Thoracic aorta (tissue), 2 donors: Measurements from ENCODE around the gene PRAMEF25. TPM values are rescaled to one million over a fixed set of nuclear protein-coding genes. Genes with fewer than 3 reads are reported as not detected.
"Not testable (repeated sequence)": the region's sequence is repeated elsewhere in the genome, so short reads cannot be mapped to it uniquely, and the experiment has no call there.

Source experiments
- ATAC-seq: fragments of 150-250 bp; one replicate; pipeline ENCODE4 v1.8.0; 2017; ENCODE audit warnings: low read depth; ENCODE audit not compliant: insufficient number of reproducible peaks, low FRiP score
- DNase-seq: peaks from one replicate; pipeline ENCODE4 v3.0.0-alpha.2; 2020; ENCODE audit warnings: low spot score
- H3K27ac ChIP-seq, 2 donors: fragments of 200-600 bp; sonication (generic); 1 replicate in 1 of 2; 2 replicates in 1 of 2; pipeline ENCODE4 v1.5.1; 2016; ENCODE audit warnings: mild to moderate bottlenecking in 2 of 2, moderate library complexity in 2 of 2
- H3K27me3 ChIP-seq: fragments of 200-600 bp; sonication (generic); replicated peaks from 2 replicates; pipeline ENCODE4 v1.6.0; 2016; ENCODE audit warnings: mild to moderate bottlenecking; ENCODE audit not compliant: insufficient read depth
- H3K36me3 ChIP-seq: fragments of 200-600 bp; sonication (generic); one replicate; pipeline ENCODE4 v1.5.1; 2016
- H3K4me1 ChIP-seq, 2 donors: fragments of 200-600 bp; sonication (generic); 1 replicate in 1 of 2; 2 replicates in 1 of 2; pipeline versions ENCODE4 v1.5.1 to v1.6.0; 2016; ENCODE audit warnings: low read depth in 2 of 2, mild to moderate bottlenecking in 1 of 2; ENCODE audit not compliant: control insufficient read depth in 1 of 2
- H3K4me3 ChIP-seq: fragments of 200-600 bp; sonication (generic); 2 replicates; pipeline ENCODE4 v1.5.1; 2016; ENCODE audit warnings: mild to moderate bottlenecking
- H3K9me3 ChIP-seq: fragments of 200-600 bp; sonication (generic); 2 replicates; pipeline ENCODE4 v1.5.1; 2016
- total RNA-seq, 2 donors: library from RNA; depleted of rRNA; stranded (reverse); fragments of >200 nt; gene quantifications; one replicate each; pipeline versions ENCODE4 v1.1.0 to v1.2.3, GENCODE V29; 2016

Gene PRAMEF25
- not detected for total RNA-seq

DNA sequence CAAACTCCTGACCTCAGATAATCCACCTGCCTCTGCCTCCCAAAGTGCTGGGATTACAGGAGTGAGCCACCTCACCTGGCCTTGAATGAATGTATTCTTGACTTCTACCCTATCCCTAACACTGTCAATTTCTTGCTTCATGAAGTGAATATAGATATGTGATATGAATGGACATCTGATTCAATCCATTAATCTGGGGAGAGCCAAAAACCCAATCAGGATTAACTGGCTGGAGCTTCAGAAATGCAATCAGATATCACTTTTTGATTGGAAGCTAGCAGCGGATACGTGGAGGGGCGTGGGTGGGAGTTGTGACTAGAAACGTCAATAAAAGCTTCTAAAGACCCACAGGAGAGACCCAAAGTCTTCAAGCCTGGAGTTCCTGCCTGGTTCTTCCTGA lies at the start of gene PRAMEF25:
Gene PRAMEF25 (plus strand): TSS at position 301 of the 400 bp plus-strand sequence. CDS start 2,920 bp downstream, outside the sequence.
- not testable (repeated sequence) for DNase-seq, H3K36me3 ChIP-seq, H3K9me3 ChIP-seq, H3K27me3 ChIP-seq, H3K4me1 ChIP-seq, ATAC-seq, H3K27ac ChIP-seq, H3K4me3 ChIP-seq

- not testable (repeated sequence) for H3K4me3 ChIP-seq, H3K27me3 ChIP-seq, ATAC-seq, H3K27ac ChIP-seq, H3K9me3 ChIP-seq, H3K36me3 ChIP-seq, H3K4me1 ChIP-seq, DNase-seq
These were observed 14.1 kb upstream of the PRAMEF25 start, which contains the start of gene PRAMEF27 for GRCh38 chr1:13056475-13056874. Gene PRAMEF27, minus strand, starts transcription at chr1:13056575. Its CDS starts 2,916 bp downstream, at chr1:13053659.

GRCh38 chr1:13116754-13117153 lies 46.2 kb downstream of the PRAMEF25 start, which contains the start of gene HNRNPCL2:
Gene HNRNPCL2, minus strand, starts transcription at chr1:13116854. Its CDS starts 454 bp downstream, at chr1:13116400.
- not testable (repeated sequence) for H3K27ac ChIP-seq, H3K9me3 ChIP-seq, H3K27me3 ChIP-seq, DNase-seq, H3K4me3 ChIP-seq, H3K36me3 ChIP-seq, ATAC-seq, H3K4me1 ChIP-seq

Other genes starting within 250 kb of the PRAMEF25 start
- gene PRAMEF11, start 239.4 kb upstream of the PRAMEF25 start, total RNA-seq, result not detected
- gene HNRNPCL1, start 222.1 kb upstream of the PRAMEF25 start, total RNA-seq, result not detected
- not detected for gene PRAMEF2, start 213.7 kb upstream of the PRAMEF25 start, total RNA-seq
- gene PRAMEF4, start 184.6 kb upstream of the PRAMEF25 start, total RNA-seq, result not detected
- not detected for gene PRAMEF10, start 172.5 kb upstream of the PRAMEF25 start, total RNA-seq
- not detected for gene PRAMEF7, start 154.2 kb upstream of the PRAMEF25 start, total RNA-seq
- gene PRAMEF6, start 123.2 kb upstream of the PRAMEF25 start, total RNA-seq, result not detected
- not detected for gene PRAMEF27, start 14.2 kb upstream of the PRAMEF25 start, total RNA-seq
- gene HNRNPCL3, start 10.0 kb upstream of the PRAMEF25 start, total RNA-seq, result not detected
- gene HNRNPCL2, start 46.1 kb downstream of the PRAMEF25 start, total RNA-seq, result not detected
- not detected for gene PRAMEF26, start 85.2 kb downstream of the PRAMEF25 start, total RNA-seq
- gene HNRNPCL4, start 94.9 kb downstream of the PRAMEF25 start, total RNA-seq, result not detected
- gene PRAMEF9, start 101.1 kb downstream of the PRAMEF25 start, total RNA-seq, result not detected
- gene PRAMEF13, start 130.6 kb downstream of the PRAMEF25 start, total RNA-seq, result not detected
- not detected for gene PRAMEF18, start 155.4 kb downstream of the PRAMEF25 start, total RNA-seq
- gene PRAMEF5, start 183.4 kb downstream of the PRAMEF25 start, total RNA-seq, result not detected
- gene PRAMEF8, start 214.4 kb downstream of the PRAMEF25 start, total RNA-seq, result not detected
- gene PRAMEF33, start 232.8 kb downstream of the PRAMEF25 start, total RNA-seq, result not detected
- not detected for gene PRAMEF15, start 244.8 kb downstream of the PRAMEF25 start, total RNA-seq